Fibroblast of villous mesenchyme (primary cell): ENCODE results near the gene ACOT11. TPM values are rescaled to one million over a fixed set of nuclear protein-coding genes. Genes with fewer than 3 reads are reported as not detected.

Experiments
- DNase-seq: peaks from one replicate; pipeline ENCODE4 v3.0.0-alpha.2; 2010; ENCODE audit warnings: low read depth
- H3K4me3 ChIP-seq: 2 replicates; pipeline ENCODE4 v1.5.1; 2011; ENCODE audit warnings: low read depth, mild to moderate bottlenecking, low read length
- CTCF ChIP-seq: IDR thresholded peaks from 2 replicates; pipeline ENCODE4 v1.5.1; 2012; ENCODE audit warnings: low read depth, mild to moderate bottlenecking, low read length; ENCODE audit not compliant: insufficient read depth
- total RNA-seq: library from RNA; depleted of rRNA; stranded (reverse); fragments of >200 nt; gene quantifications from 2 replicates; pipeline ENCODE4 v1.2.3, GENCODE V29; 2012

The ACOT11 gene
- total RNA-seq, 1 donor, result 2.2 TPM

GRCh38 chr1:54566438-54567141 is 18.6 kb downstream of the ACOT11 start:
- DNase-seq, result no peak
- TF ChIP-seq CTCF, result no peak
- no peak overlapping the region for H3K4me3 ChIP-seq

- peak; percentile 64 for DNase-seq
Measured at GRCh38 chr1:54567961-54568360, 19.9 kb downstream of the ACOT11 start.

GRCh38 chr1:54569339-54569738 is 21.3 kb downstream of the ACOT11 start:
- no peak for TF ChIP-seq CTCF
- DNase-seq, result peak; percentile 11
- no peak overlapping the region for H3K4me3 ChIP-seq

More at GRCh38 chr1:54567961-54568360, 19.9 kb downstream of the ACOT11 start:
- no peak for TF ChIP-seq CTCF
- H3K4me3 ChIP-seq, result no peak overlapping the region

GRCh38 chr1:54570161-54570560 is 22.1 kb downstream of the ACOT11 start:
- no peak overlapping the region for H3K4me3 ChIP-seq
- no peak for TF ChIP-seq CTCF
- no peak for DNase-seq

GRCh38 chr1:54571326-54571725 is 23.3 kb downstream of the ACOT11 start:
- no peak for TF ChIP-seq CTCF
- DNase-seq, result no peak
- no peak overlapping the region for H3K4me3 ChIP-seq

- TF ChIP-seq CTCF, result no peak
- no peak overlapping the region for H3K4me3 ChIP-seq
- DNase-seq, result no peak
Measured at GRCh38 chr1:54571803-54572541, 23.9 kb downstream of the ACOT11 start.

GRCh38 chr1:54572542-54572850 is 24.5 kb downstream of the ACOT11 start:
- no peak for DNase-seq
- TF ChIP-seq CTCF, result no peak
- no peak overlapping the region for H3K4me3 ChIP-seq
